CD1c-positive myeloid dendritic cell (primary cell): Measurements from ENCODE around the gene ALDH1L2.
"Not testable (repeated sequence)": the region's sequence is repeated elsewhere in the genome, so short reads cannot be mapped to it uniquely, and the experiment has no call there.

Experiments used
- DNase-seq: peaks from one replicate; pipeline ENCODE4 v3.0.0-alpha.2; 2016; ENCODE audit errors: extremely low spot score

Gene ALDH1L2

GRCh38 chr12:104985206-104985605 lies 99.1 kb downstream of the ALDH1L2 start:
- no peak for DNase-seq

- DNase-seq: not testable (repeated sequence)
Measured at GRCh38 chr12:104977688-104978087, 106.6 kb downstream of the ALDH1L2 start.

DNA sequence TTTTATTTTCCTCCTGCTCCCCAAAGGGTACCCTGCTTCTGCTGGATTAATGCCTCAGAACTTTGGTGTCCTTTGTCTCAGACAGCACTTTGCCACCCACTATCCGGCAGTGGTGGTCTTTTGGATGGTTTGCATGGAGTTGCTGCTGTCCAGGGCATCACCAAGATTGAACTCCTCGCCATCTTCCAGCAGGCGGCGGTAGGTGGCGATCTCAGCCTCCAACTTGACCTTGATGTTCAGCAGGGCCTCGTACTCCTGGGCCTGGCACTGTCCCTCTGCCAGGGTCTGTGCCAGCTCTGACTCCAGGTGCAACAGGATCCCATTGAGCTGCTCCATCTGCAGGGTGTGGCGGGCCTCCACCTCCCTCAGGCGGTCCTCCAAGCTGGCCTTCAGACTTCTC lies 107.6 kb downstream of the ALDH1L2 start:
- DNase-seq: no peak

- peak; percentile 36 for DNase-seq
Measured at GRCh38 chr12:104975587-104976343, 108.5 kb downstream of the ALDH1L2 start.

- DNase-seq: peak; percentile 92
Measured at GRCh38 chr12:104974626-104975290, 109.5 kb downstream of the ALDH1L2 start.

DNA sequence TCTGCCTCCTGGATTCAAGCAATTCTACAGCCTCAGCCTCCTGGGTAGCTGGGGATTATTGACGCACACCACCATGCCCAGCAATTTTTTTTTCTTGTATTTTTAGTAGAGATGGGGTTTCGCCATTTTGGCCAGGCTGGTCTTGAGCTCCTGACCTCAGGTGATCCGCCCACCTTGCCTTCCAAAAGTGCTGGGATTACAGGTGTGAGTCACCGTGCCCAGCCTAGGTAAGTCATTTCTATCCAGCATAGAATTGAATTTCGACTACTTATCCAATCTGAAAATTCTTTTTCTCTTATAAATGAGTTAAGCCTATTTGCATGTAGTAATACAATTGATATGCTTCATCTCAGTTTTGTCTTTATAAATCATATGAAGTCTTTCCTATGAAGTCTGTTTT lies 111.0 kb downstream of the ALDH1L2 start:
- DNase-seq: no peak

GRCh38 chr12:104971306-104971705 lies 113.0 kb downstream of the ALDH1L2 start:
- peak; percentile 61 for DNase-seq
